ENCODE data around the gene FRRS1. TPM values are rescaled to one million over a fixed set of nuclear protein-coding genes. Genes with fewer than 3 reads are reported as not detected.

The FRRS1 gene
- total RNA-seq, 1 donor from 2014 or later, result 23.4 TPM

DNA sequence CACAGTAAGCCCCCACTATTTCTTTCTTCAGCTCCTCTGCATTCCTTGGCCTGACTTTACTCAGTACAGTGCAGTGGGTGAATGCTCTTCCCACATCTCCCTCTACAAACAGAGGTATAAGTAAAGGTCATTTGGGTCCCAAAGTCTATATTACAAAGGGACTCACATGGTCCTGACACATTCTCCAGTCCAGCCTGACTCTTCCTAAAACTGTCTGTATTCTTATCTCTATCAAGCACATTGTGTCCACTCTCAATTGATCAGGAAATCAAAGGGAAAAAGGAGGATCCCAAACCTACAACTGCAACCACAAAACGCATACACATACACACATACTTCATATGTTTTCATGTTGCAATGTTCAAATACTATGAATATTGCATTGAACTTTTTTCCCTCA lies 49.4 kb downstream of the FRRS1 start:
- Histone ChIP-seq H3K4me3 (ENCODE audit: low read depth, low read length) (no peak overlapping the region), H3K36me3 (ENCODE audit: control insufficient read depth, insufficient read depth, low read length) (no peaks in the 10 kb centered on the region), H3K27me3 (ENCODE audit: control insufficient read depth, insufficient read depth, low read length) (no peaks in the 10 kb centered on the region)
- TF ChIP-seq, protein P1, sequence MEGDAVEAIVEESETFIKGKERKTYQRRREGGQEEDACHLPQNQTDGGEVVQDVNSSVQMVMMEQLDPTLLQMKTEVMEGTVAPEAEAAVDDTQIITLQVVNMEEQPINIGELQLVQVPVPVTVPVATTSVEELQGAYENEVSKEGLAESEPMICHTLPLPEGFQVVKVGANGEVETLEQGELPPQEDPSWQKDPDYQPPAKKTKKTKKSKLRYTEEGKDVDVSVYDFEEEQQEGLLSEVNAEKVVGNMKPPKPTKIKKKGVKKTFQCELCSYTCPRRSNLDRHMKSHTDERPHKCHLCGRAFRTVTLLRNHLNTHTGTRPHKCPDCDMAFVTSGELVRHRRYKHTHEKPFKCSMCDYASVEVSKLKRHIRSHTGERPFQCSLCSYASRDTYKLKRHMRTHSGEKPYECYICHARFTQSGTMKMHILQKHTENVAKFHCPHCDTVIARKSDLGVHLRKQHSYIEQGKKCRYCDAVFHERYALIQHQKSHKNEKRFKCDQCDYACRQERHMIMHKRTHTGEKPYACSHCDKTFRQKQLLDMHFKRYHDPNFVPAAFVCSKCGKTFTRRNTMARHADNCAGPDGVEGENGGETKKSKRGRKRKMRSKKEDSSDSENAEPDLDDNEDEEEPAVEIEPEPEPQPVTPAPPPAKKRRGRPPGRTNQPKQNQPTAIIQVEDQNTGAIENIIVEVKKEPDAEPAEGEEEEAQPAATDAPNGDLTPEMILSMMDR (IDR thresholded peaks at IDR 0.05; ENCODE audit: insufficient read depth, low read length, severe bottlenecking), result no peak
- FAIRE-seq, result peak; percentile 36
- DNase-seq (ENCODE audit: low read depth), result no peak

GRCh38 chr1:99713006-99713405 lies 53.4 kb downstream of the FRRS1 start:
- TF ChIP-seq, protein P1 (IDR thresholded peaks at IDR 0.05; ENCODE audit: insufficient read depth, low read length, severe bottlenecking), result no peak
- Histone ChIP-seq H3K27me3 (ENCODE audit: control insufficient read depth, insufficient read depth, low read length) (no peaks in the 10 kb centered on the region), H3K4me3 (ENCODE audit: low read depth, low read length) (no peak overlapping the region), H3K36me3 (ENCODE audit: control insufficient read depth, insufficient read depth, low read length) (peaks cover 2% of the 10 kb centered on the region)
- FAIRE-seq (no peak), DNase-seq (ENCODE audit: low read depth) (no peak)

DNA sequence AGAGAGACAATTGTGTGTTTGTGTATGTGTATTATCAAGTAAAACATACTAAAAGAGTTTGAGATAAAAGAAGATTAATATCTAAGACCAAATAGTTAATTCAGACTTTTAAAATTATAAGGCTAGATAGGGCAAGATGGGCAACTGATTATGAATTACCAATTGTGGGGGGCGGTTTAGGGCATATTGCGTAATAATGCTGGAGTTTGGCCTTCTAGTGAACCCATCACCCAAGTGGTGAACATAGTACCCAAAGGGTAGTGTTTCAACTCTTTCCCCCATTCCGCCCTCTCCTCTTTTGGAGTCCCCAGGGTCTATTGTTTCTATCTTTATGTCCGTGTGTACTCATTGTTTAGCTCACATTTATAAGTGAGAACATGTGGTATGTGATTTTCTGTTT lies 55.4 kb downstream of the FRRS1 start:
- Histone ChIP-seq H3K27me3 (ENCODE audit: control insufficient read depth, insufficient read depth, low read length) (no peaks in the 10 kb centered on the region), H3K36me3 (ENCODE audit: control insufficient read depth, insufficient read depth, low read length) (peaks cover 2% of the 10 kb centered on the region), H3K4me3 (ENCODE audit: low read depth, low read length) (no peak overlapping the region)
- DNase-seq (ENCODE audit: low read depth) (no peak), FAIRE-seq (no peak)
- TF ChIP-seq, protein P1 (IDR thresholded peaks at IDR 0.05; ENCODE audit: insufficient read depth, low read length, severe bottlenecking), result no peak

DNA sequence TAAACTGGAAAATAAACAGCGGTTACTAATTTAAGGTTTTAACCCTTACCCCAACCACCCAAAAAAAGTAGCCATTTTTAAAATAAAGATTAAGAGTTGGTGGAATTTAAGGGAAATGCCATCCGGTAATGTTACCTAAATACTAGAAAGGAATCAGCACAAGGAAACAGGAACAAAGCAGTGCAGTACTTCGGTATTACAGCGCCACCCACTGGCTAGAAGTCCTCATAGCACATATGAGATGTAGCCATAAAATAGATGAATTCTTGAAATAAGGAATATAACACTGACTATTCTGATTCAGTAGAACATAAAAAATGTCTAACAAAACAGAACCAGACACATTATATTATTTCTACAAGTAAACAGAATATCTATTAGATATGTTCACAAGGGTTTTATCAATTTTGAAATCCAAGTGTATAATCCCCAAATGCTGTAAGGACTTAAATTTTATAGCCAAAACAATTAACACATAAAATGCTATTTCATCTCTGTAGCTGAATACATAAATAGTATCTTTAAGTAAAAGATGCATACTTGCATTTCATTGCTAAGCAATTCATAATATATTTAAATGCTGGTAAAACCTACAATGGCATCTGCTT lies 58.8 kb downstream of the FRRS1 start:
- Histone ChIP-seq H3K4me3 (ENCODE audit: low read depth, low read length) (no peak overlapping the region), H3K36me3 (ENCODE audit: control insufficient read depth, insufficient read depth, low read length) (peaks cover 2% of the 10 kb centered on the region), H3K27me3 (ENCODE audit: control insufficient read depth, insufficient read depth, low read length) (no peaks in the 10 kb centered on the region)
- no peak for FAIRE-seq
- peak; percentile 65 for DNase-seq (ENCODE audit: low read depth)
- TF ChIP-seq, protein P1 (IDR thresholded peaks at IDR 0.05; ENCODE audit: insufficient read depth, low read length, severe bottlenecking), result peak; percentile 61

DNA sequence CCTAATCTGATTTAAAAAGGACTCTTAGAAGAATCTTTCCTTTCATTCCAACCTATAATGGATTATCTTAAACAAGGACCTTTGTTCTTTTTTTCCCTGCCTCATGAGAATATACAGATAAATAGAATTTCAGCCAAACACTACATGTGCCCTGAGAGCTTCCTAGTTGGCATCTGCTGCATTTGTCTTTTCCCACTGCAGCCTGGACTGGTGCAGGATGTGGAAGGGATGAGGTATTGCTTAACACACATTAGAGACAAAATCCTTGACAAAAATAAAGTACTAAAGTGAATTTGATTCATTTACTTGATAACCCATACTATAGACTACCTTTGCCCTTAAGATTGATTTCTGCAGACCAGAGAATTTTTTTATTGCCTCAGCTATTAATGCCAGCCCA lies 61.0 kb downstream of the FRRS1 start:
- Histone ChIP-seq H3K27me3 (ENCODE audit: control insufficient read depth, insufficient read depth, low read length) (no peaks in the 10 kb centered on the region), H3K36me3 (ENCODE audit: control insufficient read depth, insufficient read depth, low read length) (no peaks in the 10 kb centered on the region), H3K4me3 (ENCODE audit: low read depth, low read length) (no peak overlapping the region)
- FAIRE-seq, result no peak
- DNase-seq (ENCODE audit: low read depth), result no peak
- TF ChIP-seq, protein P1 (IDR thresholded peaks at IDR 0.05; ENCODE audit: insufficient read depth, low read length, severe bottlenecking), result no peak

DNA sequence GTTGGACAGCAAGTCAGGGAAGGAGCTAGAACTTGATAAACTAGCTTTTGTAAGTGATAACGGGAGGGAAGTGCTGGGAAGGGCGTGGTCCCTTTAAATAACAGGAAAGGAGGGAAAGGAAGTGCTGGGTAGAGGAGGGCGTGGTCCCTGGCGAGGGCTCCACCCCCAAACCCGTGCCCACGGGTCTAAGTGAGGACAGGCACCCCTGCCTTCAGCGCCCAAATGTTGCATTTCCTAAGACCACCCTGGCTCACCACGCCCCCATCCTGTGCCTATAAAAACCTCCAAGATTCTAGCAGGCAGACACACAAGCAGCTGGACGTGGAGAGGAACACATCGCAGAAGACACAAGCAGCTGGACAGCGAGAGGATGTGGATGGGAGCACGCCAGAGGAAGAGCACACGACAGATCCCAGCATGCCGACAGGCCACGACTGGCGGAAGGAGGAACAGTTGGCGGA lies 62.0 kb downstream of the FRRS1 start:
- no peaks in the 10 kb centered on the region for H3K36me3 ChIP-seq (ENCODE audit: control insufficient read depth, insufficient read depth, low read length)
- no peak overlapping the region for H3K4me3 ChIP-seq (ENCODE audit: low read depth, low read length)
- no peak for FAIRE-seq
- H3K27me3 ChIP-seq (ENCODE audit: control insufficient read depth, insufficient read depth, low read length), result no peaks in the 10 kb centered on the region
- TF ChIP-seq, protein P1 (IDR thresholded peaks at IDR 0.05; ENCODE audit: insufficient read depth, low read length, severe bottlenecking), result no peak
- DNase-seq (ENCODE audit: low read depth), result no peak
